GM12801 (cell line): ENCODE results near the gene PITRM1.

Source experiments
- TF ChIP-seq, protein P1 (sequence below): IDR thresholded peaks from one replicate; pipeline ENCODE4 v1.5.1; 2011; ENCODE audit warnings: control low read depth; ENCODE audit not compliant: insufficient read length; ENCODE audit errors: extremely low read depth

The PITRM1 gene

DNA sequence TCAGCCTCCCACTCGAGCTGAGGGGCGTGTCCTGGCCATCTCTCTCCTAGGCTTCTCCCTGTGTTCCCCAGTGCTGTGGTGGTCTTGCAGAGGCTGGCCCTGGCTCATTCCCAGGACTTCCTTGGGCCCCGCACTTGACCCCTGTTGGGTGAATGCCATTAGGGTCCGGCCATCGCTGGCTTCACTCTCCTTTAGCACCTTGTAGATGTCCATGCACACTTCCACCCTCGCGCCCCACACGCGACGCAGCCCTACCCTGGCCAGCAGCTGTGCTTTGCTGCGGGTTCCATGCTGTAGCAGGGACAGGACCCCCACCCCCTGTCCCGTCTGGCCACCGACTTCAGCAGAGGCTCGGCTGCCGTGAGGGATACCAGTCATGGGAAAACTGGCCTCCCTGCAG, 46.3 kb downstream of the PITRM1 start:
- TF ChIP-seq, protein P1, sequence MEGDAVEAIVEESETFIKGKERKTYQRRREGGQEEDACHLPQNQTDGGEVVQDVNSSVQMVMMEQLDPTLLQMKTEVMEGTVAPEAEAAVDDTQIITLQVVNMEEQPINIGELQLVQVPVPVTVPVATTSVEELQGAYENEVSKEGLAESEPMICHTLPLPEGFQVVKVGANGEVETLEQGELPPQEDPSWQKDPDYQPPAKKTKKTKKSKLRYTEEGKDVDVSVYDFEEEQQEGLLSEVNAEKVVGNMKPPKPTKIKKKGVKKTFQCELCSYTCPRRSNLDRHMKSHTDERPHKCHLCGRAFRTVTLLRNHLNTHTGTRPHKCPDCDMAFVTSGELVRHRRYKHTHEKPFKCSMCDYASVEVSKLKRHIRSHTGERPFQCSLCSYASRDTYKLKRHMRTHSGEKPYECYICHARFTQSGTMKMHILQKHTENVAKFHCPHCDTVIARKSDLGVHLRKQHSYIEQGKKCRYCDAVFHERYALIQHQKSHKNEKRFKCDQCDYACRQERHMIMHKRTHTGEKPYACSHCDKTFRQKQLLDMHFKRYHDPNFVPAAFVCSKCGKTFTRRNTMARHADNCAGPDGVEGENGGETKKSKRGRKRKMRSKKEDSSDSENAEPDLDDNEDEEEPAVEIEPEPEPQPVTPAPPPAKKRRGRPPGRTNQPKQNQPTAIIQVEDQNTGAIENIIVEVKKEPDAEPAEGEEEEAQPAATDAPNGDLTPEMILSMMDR: no peak

GRCh38 chr10:3125527-3126170, 46.9 kb downstream of the PITRM1 start:
- TF ChIP-seq, protein P1: no peak

DNA sequence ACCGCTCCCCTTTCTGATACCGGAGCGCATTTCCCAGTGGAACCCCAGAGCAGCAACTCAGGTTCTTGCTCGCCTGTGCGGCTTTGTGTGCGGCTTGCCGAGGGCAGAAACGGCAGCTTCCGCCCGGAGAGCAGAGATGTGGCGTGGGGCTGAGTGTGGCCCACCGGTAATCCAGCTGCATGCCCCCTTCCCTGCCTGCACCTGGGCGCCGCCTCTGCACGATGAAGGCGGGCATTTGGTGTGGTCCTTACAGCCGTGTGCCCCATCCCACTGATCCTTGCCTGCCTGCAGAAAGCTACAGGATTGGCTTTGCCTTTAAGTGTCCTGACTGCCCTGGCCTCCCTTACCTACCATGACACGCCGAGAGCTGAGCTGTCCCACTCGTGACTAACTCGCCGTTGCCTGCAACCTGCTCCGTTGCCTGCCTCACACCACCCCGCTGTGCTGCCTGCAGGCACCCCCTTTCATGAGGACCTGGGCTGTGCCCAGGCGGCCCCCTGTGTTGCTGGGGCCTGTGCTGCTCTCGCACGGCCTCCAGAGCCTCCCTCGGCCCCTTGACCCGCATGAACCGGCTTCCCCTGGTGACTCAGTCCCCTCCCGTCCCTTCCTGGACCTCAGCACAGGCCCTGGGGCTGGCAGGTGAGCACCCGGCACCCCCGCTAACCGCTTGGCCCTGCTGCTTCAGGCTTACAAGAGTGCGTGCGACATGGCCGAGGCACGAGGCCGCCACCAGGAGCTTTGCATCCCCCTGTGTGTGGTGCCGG, 48.0 kb downstream of the PITRM1 start:
- TF ChIP-seq, protein P1: no peak

GRCh38 chr10:3123571-3124411, 48.8 kb downstream of the PITRM1 start:
- TF ChIP-seq, protein P1: no peak

DNA sequence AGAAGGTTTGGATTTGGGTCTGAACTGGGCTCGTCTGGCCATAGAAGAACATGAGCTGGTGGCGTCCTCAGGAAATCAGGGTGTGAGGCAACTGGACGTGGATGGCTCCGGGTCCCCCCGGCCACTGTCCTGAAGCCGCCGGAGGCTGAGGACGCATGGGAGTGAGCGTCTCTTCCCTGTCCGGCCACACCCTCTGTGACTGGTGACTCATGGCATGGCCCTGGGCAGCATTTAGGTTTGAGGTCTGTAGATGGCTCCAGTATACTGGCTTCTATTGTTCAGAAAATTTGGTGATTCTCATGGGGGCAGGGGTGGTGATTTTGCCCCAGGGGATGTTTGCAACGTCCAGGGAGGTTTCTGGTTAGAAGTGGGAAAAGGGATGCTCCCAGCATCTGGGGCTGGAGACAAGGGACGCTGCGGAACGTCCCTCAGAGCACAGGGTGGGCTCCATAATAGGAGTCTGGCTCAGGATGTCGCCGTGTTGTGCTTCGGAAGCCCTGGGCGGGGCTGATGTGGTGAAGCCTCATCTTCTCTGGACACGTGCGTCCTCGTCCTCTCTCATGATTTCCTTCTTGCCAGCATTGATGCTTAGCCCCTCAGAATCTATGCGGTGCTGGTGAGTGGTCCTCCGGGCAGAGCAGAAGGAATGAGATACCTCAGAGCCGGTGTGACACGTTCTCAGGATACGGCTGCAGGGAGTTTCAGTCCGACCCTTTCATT, 49.9 kb downstream of the PITRM1 start:
- TF ChIP-seq, protein P1: no peak

DNA sequence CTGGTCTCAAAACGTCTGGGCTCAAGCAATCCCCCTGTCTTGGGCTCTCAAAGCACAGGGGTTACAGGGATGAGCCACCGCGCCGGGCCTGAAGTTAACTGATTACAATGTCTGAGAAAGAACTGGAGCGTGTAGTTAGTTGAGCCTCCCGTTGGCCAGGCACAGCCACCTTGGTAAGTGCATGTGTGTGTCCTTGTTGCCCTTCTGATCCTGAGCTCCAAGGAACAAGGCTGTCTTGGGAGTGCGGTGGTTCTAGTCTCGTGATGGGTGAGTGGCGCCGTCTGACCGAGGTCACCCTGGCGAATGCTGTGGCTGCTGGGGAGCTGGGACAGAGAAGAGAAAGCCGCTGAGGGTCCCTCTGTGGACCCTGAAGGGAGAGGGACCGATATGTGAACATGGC, 50.5 kb downstream of the PITRM1 start:
- TF ChIP-seq, protein P1: no peak
